HG03460 (cell line): Measurements from ENCODE around the gene ITLN2.
"Not testable (repeated sequence)": the region's sequence is repeated elsewhere in the genome, so short reads cannot be mapped to it uniquely, and the experiment has no call there.

Source experiments
- ATAC-seq: cut with Tn5 transposase; IDR thresholded peaks from one replicate; pipeline ENCODE4 v1.9.1; 2021; ENCODE audit not compliant: unreplicated experiment

Gene ITLN2

GRCh38 chr1:160956966-160957365 is 2.4 kb upstream of the ITLN2 start:
- ATAC-seq = no peak

- ATAC-seq = no peak
These were observed 1.6 kb downstream of the ITLN2 start for GRCh38 chr1:160953030-160953429.

GRCh38 chr1:160952129-160952510 is 2.5 kb downstream of the ITLN2 start:
- no peak for ATAC-seq

- ATAC-seq = peak; percentile 61
These were observed 3.0 kb downstream of the ITLN2 start for GRCh38 chr1:160951443-160952128.

- no peak for ATAC-seq
These were observed 4.0 kb downstream of the ITLN2 start for GRCh38 chr1:160950657-160951056.

- ATAC-seq = no peak
These were observed 4.7 kb downstream of the ITLN2 start for GRCh38 chr1:160949881-160950280.

- not testable (repeated sequence) for ATAC-seq
These were observed 5.3 kb downstream of the ITLN2 start for GRCh38 chr1:160949216-160949880.

GRCh38 chr1:160947174-160947759 is 7.3 kb downstream of the ITLN2 start:
- not testable (repeated sequence) for ATAC-seq

GRCh38 chr1:160945881-160946280 is 8.7 kb downstream of the ITLN2 start:
- not testable (repeated sequence) for ATAC-seq

- no peak for ATAC-seq
These were observed 9.5 kb downstream of the ITLN2 start for GRCh38 chr1:160945079-160945478.

GRCh38 chr1:160942926-160943325 is 11.7 kb downstream of the ITLN2 start:
- no peak for ATAC-seq

GRCh38 chr1:160936666-160937065 is 17.9 kb downstream of the ITLN2 start:
- ATAC-seq = not testable (repeated sequence)

- no peak for ATAC-seq
These were observed 18.9 kb downstream of the ITLN2 start for GRCh38 chr1:160935527-160936258.

- ATAC-seq = not testable (repeated sequence)
These were observed 21.3 kb downstream of the ITLN2 start for GRCh38 chr1:160933305-160933704.

- ATAC-seq = no peak
These were observed 28.9 kb downstream of the ITLN2 start for GRCh38 chr1:160925652-160926244.

GRCh38 chr1:160924791-160925651 is 29.6 kb downstream of the ITLN2 start:
- no peak for ATAC-seq

GRCh38 chr1:160916666-160917065 is 37.9 kb downstream of the ITLN2 start:
- ATAC-seq = no peak

GRCh38 chr1:160913229-160913628 is 41.4 kb downstream of the ITLN2 start:
- ATAC-seq = not testable (repeated sequence)

- ATAC-seq = no peak
These were observed 42.7 kb downstream of the ITLN2 start for GRCh38 chr1:160911925-160912324.

GRCh38 chr1:160911441-160911840 is 43.2 kb downstream of the ITLN2 start:
- no peak for ATAC-seq
